HepG2 (cell line): Measurements from ENCODE around the gene CPNE4.

Experiments
- FOSL1 ChIP-seq: sonication (generic); formaldehyde crosslinking; IDR thresholded peaks from 2 replicates; pipeline ENCODE4 v1.9.0; 2021; ENCODE audit warnings: missing genetic modification reagents, borderline replicate concordance
- JUND ChIP-seq: sonication (generic); formaldehyde crosslinking; IDR thresholded peaks from 2 replicates; pipeline ENCODE4 v1.8.0; 2022; ENCODE audit warnings: mild to moderate bottlenecking, missing genetic modification reagents
- RAD21 ChIP-seq: fragments of 450-650 bp; formaldehyde crosslinking; IDR thresholded peaks from 2 replicates; pipeline ENCODE4 v1.5.0; 2020; ENCODE audit warnings: mild to moderate bottlenecking
- THAP11 ChIP-seq: IDR thresholded peaks from 2 replicates; pipeline ENCODE4 v1.6.1; 2016; ENCODE audit warnings: missing biosample characterization, missing genetic modification reagents
- TF ChIP-seq, protein P1 (sequence below): sonication (generic); formaldehyde crosslinking; IDR thresholded peaks from 2 replicates; pipeline ENCODE4 v1.4.0; 2020; ENCODE audit warnings: missing genetic modification reagents, mild to moderate bottlenecking, borderline replicate concordance

DNA sequence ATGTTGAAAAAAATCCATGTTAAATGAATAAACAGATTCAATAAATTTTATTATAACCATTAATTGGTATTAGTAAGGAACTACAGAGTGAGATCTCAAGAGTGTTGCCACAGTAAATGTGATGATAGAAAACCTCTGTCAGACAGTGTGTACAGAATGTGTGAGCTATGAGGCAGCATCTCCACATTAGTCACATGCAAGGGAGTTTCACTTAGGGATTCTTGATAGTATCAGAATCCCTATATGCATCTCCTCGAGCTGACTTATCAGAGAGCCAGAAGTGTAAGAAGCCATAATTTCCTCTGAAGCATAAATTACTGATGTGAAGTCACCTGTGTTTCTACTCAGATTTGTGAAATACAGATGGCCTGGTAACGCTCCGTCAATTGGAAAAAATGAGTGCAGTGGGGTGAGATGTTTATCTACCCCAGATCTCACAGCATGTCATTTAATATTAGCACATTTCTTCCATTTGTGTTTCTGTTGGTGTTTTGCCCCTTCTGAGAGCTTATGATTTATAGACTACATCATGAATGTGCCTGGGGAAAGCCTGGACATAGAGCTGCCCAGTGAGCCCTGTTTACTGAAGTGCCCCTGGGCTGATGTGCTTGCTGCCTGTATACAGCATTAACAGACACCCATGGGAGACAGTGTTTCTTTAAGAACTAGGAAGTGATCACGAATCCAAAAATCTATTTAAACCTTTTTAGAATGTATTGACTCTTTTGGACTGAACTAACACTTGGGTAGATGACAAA, 262.4 kb downstream of the CPNE4 start:
- TF ChIP-seq RAD21 (CRISPR knock-in tag), result no peak
- TF ChIP-seq, protein P1, sequence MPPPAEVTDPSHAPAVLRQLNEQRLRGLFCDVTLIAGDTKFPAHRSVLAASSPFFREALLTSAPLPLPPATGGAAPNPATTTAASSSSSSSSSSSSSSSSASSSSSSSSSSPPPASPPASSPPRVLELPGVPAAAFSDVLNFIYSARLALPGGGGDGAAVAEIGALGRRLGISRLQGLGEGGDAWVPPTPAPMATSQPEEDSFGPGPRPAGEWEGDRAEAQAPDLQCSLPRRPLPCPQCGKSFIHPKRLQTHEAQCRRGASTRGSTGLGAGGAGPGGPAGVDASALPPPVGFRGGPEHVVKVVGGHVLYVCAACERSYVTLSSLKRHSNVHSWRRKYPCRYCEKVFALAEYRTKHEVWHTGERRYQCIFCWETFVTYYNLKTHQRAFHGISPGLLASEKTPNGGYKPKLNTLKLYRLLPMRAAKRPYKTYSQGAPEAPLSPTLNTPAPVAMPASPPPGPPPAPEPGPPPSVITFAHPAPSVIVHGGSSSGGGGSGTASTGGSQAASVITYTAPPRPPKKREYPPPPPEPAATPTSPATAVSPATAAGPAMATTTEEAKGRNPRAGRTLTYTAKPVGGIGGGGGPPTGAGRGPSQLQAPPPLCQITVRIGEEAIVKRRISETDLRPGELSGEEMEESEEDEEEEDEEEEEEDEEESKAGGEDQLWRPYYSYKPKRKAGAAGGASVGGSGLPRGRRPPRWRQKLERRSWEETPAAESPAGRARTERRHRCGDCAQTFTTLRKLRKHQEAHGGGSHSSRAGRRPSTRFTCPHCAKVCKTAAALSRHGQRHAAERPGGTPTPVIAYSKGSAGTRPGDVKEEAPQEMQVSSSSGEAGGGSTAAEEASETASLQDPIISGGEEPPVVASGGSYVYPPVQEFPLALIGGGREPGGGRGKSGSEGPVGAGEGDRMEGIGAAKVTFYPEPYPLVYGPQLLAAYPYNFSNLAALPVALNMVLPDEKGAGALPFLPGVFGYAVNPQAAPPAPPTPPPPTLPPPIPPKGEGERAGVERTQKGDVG (CRISPR knock-in tag), result no peak
- TF ChIP-seq FOSL1 (CRISPR knock-in tag), result no peak
- no peak for TF ChIP-seq JUND (CRISPR knock-in tag)
- TF ChIP-seq THAP11 (CRISPR knock-in tag), result no peak
